Transverse colon (tissue), 4 donors: ENCODE measurements around the gene CFAP58. TPM values are rescaled to one million over a fixed set of nuclear protein-coding genes. Genes with fewer than 3 reads are reported as not detected.

Source experiments
- DNase-seq: peaks from one replicate; pipeline ENCODE4 v3.0.0-alpha.2; 2019
- H3K27ac ChIP-seq, 4 donors: fragments of 200-600 bp; sonication (generic); 2 replicates each; pipeline ENCODE4 v1.5.1; 2016 to 2018; ENCODE audit warnings: inconsistent platforms in 4 of 4
- H3K27me3 ChIP-seq: fragments of 200-600 bp; sonication (generic); 2 replicates; pipeline ENCODE4 v1.5.1; 2017; ENCODE audit warnings: inconsistent platforms
- H3K36me3 ChIP-seq, 4 donors: fragments of 200-600 bp; sonication (generic); 2 replicates each; pipeline ENCODE4 v1.5.1; 2017 to 2019; ENCODE audit warnings: inconsistent platforms in 4 of 4
- H3K4me1 ChIP-seq, 4 donors: fragments of 200-600 bp; sonication (generic); 2 replicates each; pipeline ENCODE4 v1.5.1; 2017 to 2020; ENCODE audit warnings: inconsistent platforms in 4 of 4
- H3K4me3 ChIP-seq, 4 donors: fragments of 200-600 bp; sonication (generic); 1 replicate in 1 of 4; 2 replicates in 3 of 4; pipeline versions ENCODE4 v1.5.1 to v1.6.1; 2017 to 2019; ENCODE audit warnings: inconsistent platforms in 4 of 4
- H3K9me3 ChIP-seq, 2 donors: fragments of 200-600 bp; sonication (generic); 2 replicates each; pipeline ENCODE4 v1.5.1; 2017 to 2019; ENCODE audit warnings: inconsistent platforms in 2 of 2
- EP300 ChIP-seq: sonication (generic); formaldehyde crosslinking; IDR thresholded peaks from one replicate; pipeline ENCODE4 v1.6.1; 2017; ENCODE audit warnings: antibody characterized with exemption, low read depth
- POLR2A ChIP-seq: fragments of 450-650 bp; IDR thresholded peaks from one replicate; pipeline ENCODE4 v1.6.1; 2016; ENCODE audit warnings: antibody characterized with exemption, mild to moderate bottlenecking, moderate library complexity
- POLR2AphosphoS5 ChIP-seq, 3 donors: sonication (generic); formaldehyde crosslinking; IDR thresholded peaks; one replicate each; pipeline ENCODE4 v1.6.1; 2016; ENCODE audit warnings: antibody characterized with exemption in 3 of 3
- WGBS, 2 donors: methylation state at CpG; one replicate each; pipeline ENCODE4 v1.1.5; 2018; ENCODE audit warnings: low coverage in 1 of 2; 5-methylcytosine and 5-hydroxymethylcytosine counted together
- in situ Hi-C, 4 donors: fragments of 200-750 bp; cut with MboI; loops; one replicate each; pipeline versions ENCODE4 v1.15.0 to v1.15.1; 2017; ENCODE audit warnings: low sequenced_read_pairs in 3 of 4, low pct_ligation_motif_present in 1 of 4, low pct_unique_long_range_greater_than_20kb in 1 of 4
- intact Hi-C: fragments of 100-400 bp; cut with DNase I; formaldehyde crosslinking; loops from one replicate; pipeline ENCODE4 v1.15.1; 2023; ENCODE audit warnings: low total_unique reads
- total RNA-seq, 4 donors: library from RNA; depleted of rRNA; stranded (reverse); fragments of >200 nt; gene quantifications; one replicate each; pipeline ENCODE4 v1.1.0, GENCODE V29; 2016
- TF ChIP-seq, protein P1 (sequence below), 5 experiments: fragments of 200-600 bp in 3 of 5; fragments of 450-650 bp in 2 of 5; sonication (generic) in 3 of 5; IDR thresholded peaks; 1 replicate in 2 of 5; 2 replicates in 3 of 5; pipeline ENCODE4 v1.5.1; 2016 to 2017; ENCODE audit warnings: antibody characterized with exemption in 5 of 5, inconsistent platforms in 3 of 5, mild to moderate bottlenecking in 2 of 5, moderate library complexity in 1 of 5

Gene CFAP58
- total RNA-seq, 4 donors from 2014 or later = 0.16 to 0.27 TPM; not detected in 2

DNA sequence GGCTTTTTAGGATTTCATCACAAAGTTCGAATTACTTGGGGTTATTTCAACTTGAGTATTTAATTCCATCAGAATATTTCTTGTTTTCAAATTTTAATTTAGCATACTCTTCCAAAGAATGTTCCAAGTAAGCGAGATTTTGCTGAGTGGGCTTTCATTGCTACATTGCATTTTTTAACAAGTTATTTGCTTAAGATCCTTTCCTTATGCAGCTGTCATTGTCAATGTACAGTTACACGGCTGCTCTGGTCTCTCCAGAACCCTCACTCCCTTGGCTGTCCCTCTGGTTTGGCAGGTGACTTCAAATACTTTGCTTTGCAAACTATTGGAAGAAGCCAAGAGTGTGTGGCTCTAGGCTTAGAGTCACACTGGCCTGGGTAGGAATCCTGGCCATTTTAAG is 80.0 kb downstream of the CFAP58 start:
- in situ Hi-C loops (no loop called here), intact Hi-C loops (no loop called here)
- Histone ChIP-seq H3K27ac (no peak overlapping the region), H3K36me3 (no peaks in the 10 kb centered on the region), H3K27me3 (no peaks in the 10 kb centered on the region), H3K9me3 (no peaks in the 10 kb centered on the region), H3K4me1 (no peaks in the 10 kb centered on the region), H3K4me3 (no peak overlapping the region)
- TF ChIP-seq POLR2A (no peak), EP300 (no peak), POLR2AphosphoS5 (IDR thresholded peaks at IDR 0.05) (no peak)
- TF ChIP-seq, protein P1, sequence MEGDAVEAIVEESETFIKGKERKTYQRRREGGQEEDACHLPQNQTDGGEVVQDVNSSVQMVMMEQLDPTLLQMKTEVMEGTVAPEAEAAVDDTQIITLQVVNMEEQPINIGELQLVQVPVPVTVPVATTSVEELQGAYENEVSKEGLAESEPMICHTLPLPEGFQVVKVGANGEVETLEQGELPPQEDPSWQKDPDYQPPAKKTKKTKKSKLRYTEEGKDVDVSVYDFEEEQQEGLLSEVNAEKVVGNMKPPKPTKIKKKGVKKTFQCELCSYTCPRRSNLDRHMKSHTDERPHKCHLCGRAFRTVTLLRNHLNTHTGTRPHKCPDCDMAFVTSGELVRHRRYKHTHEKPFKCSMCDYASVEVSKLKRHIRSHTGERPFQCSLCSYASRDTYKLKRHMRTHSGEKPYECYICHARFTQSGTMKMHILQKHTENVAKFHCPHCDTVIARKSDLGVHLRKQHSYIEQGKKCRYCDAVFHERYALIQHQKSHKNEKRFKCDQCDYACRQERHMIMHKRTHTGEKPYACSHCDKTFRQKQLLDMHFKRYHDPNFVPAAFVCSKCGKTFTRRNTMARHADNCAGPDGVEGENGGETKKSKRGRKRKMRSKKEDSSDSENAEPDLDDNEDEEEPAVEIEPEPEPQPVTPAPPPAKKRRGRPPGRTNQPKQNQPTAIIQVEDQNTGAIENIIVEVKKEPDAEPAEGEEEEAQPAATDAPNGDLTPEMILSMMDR (IDR thresholded peaks at IDR 0.05) = no peak
- DNase-seq = no peak
- 56 to 64% methylated on average over 3 of the region's 3 CpGs for WGBS, 2 donors

DNA sequence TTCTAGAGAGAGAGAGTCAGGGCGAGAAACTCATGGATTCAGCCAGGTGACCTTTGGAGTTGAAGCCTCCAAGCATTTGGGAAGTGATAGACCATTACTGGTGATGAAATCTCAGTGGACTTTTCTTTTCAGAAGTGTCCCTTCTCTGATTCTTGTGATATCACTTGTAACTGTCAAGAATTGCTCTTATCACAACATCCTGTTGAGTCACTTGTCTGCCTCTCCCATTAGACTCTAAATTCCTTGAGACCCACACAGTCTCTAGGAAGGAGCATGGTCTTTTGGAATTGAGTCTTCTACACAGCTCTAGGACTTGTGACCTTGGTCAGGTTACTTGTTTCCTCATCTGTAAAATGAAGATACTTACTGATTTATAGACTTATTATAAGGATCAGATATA is 81.0 kb downstream of the CFAP58 start:
- intact Hi-C loops = no loop called here
- no peak overlapping the region for H3K27ac ChIP-seq
- no peak for DNase-seq
- no peaks in the 10 kb centered on the region for H3K9me3 ChIP-seq
- TF ChIP-seq POLR2A = no peak
- TF ChIP-seq EP300 = no peak
- TF ChIP-seq POLR2AphosphoS5 (IDR thresholded peaks at IDR 0.05) = no peak
- TF ChIP-seq, protein P1 (IDR thresholded peaks at IDR 0.05) = no peak
- in situ Hi-C loops = no loop called here
- 75% methylated on average over 1 of the region's 1 CpG; no CpG with 5 or more reads in 1 of the 2 donors for WGBS, 2 donors
- no peaks in the 10 kb centered on the region for H3K4me1 ChIP-seq
- no peaks in the 10 kb centered on the region for H3K27me3 ChIP-seq
- no peaks in the 10 kb centered on the region for H3K36me3 ChIP-seq
- no peak overlapping the region for H3K4me3 ChIP-seq

DNA sequence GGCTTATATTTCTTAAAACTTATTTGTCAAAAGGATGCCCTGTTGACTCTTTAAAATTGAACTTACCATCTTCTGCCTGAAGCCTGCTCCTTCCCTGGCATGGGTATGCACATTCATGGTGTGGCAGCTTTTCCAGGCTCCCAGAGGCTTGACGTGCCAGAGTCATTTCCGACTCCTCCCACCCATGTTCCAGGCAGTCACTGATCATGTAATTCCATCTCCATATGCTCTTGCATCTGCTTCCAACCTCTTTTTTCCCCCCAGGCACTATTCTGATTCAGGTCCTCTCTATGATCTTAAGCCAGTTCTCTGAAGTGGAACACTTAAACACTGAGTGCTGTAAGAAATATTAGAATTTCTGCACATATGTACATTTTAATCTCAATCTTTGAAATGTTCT is 82.2 kb downstream of the CFAP58 start:
- DNase-seq = no peak
- Histone ChIP-seq H3K27ac (no peak overlapping the region), H3K36me3 (no peaks in the 10 kb centered on the region), H3K27me3 (no peaks in the 10 kb centered on the region), H3K9me3 (no peaks in the 10 kb centered on the region), H3K4me1 (no peaks in the 10 kb centered on the region), H3K4me3 (no peak overlapping the region)
- intact Hi-C loops (no loop called here), in situ Hi-C loops (no loop called here)
- TF ChIP-seq EP300 (no peak), POLR2A (no peak), POLR2AphosphoS5 (IDR thresholded peaks at IDR 0.05) (no peak)
- TF ChIP-seq, protein P1 (IDR thresholded peaks at IDR 0.05) = no peak
- 57 to 81% methylated on average over 2 of the region's 2 CpGs for WGBS, 2 donors

DNA sequence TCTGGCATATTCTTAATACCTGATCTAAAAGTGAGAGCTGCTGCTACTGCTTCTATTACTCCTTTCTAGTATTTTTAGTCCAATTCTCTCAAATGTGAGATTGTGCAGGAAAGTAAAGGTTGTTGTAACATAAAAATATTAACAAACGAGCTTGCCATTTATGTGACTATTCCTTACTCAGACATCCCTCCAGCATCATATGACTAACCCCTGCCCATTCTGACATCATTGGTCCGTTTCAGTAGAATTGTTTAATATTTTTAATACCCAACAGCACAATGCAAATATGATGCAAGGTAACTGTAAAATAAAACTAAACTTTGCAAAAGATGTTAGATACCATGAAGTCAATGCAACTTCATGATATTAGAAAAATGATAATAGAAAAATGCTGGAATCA is 83.6 kb downstream of the CFAP58 start:
- DNase-seq = no peak
- Histone ChIP-seq H3K9me3 (no peaks in the 10 kb centered on the region), H3K27me3 (no peaks in the 10 kb centered on the region), H3K4me1 (no peaks in the 10 kb centered on the region), H3K27ac (no peak overlapping the region), H3K36me3 (no peaks in the 10 kb centered on the region), H3K4me3 (no peak overlapping the region)
- intact Hi-C loops = no loop called here
- in situ Hi-C loops = no loop called here
- TF ChIP-seq EP300 (no peak), POLR2A (no peak), POLR2AphosphoS5 (IDR thresholded peaks at IDR 0.05) (no peak)
- TF ChIP-seq, protein P1 (IDR thresholded peaks at IDR 0.05) = no peak
- 51 to 70% methylated on average over 2 of the region's 2 CpGs for WGBS, 2 donors
